GM20000 (cell line): Measurements from ENCODE around the gene FOXP1.

Source experiments
- DNase-seq: peaks from one replicate; pipeline ENCODE4 v3.0.0; 2012; ENCODE audit warnings: low spot score
- CTCF ChIP-seq: IDR thresholded peaks from 2 replicates; pipeline ENCODE4 v1.5.1; 2012; ENCODE audit warnings: mild to moderate bottlenecking, control low read depth; ENCODE audit errors: extremely low read depth, missing control alignments

The FOXP1 gene

GRCh38 chr3:71133865-71134264 lies 449.7 kb downstream of the FOXP1 start:
- no peak for DNase-seq
- TF ChIP-seq CTCF = no peak

- TF ChIP-seq CTCF = no peak
- no peak for DNase-seq
Measured at GRCh38 chr3:71132995-71133730, 450.4 kb downstream of the FOXP1 start.

DNA sequence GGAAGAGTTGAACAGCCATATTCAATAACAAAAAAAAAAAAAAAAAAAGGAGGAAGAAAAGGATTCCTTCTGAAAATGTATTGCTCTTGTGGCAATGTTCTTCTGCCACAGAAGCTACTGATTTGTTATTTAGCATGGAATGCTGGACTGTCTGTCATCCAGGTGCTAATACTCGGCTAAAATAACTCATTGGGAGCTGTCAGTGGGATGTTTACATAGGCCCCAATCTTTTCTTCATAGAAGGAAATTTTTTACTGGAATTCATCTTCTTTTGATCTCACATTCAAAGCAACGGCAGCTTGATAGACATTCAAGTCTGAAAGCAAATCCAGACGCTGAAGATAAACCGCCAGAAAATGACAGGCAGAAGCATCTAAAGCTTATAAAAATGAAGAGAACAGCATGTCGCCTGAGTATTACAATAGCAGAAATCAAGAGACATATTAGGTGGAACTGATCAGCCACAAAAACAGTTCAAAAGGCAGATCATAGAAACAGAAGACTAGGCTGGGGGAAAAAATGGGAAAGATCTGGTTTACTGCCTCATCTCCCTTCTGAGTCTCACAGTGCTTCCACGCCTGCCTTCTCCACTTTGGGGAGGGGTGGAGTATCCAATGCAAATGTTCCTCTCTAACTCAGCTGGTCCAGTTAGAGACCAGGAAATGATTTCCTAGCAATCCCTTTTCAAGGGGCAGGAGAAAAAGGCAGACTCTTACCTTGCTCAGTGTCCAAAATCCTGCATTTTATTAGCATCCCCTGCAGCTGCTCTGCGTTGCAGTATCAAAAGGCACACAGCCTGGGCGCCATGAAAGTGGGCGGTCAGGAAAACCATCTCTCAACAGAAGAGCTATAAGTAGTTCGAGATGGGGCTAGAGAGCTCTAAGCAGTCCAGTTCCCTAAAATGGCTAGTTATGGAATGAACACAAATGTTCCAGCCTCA lies 451.9 kb downstream of the FOXP1 start:
- TF ChIP-seq CTCF = no peak
- no peak for DNase-seq

- peak; percentile 23 for DNase-seq
Measured at GRCh38 chr3:71130471-71131374, 452.8 kb downstream of the FOXP1 start.

GRCh38 chr3:71129611-71130431 lies 453.7 kb downstream of the FOXP1 start:
- no peak for TF ChIP-seq CTCF
- no peak for DNase-seq

More at GRCh38 chr3:71130471-71131374, 452.8 kb downstream of the FOXP1 start:
- no peak for TF ChIP-seq CTCF

GRCh38 chr3:71128961-71129360 lies 454.6 kb downstream of the FOXP1 start:
- no peak for DNase-seq

More at GRCh38 chr3:71128961-71129360, 454.6 kb downstream of the FOXP1 start:
- no peak for TF ChIP-seq CTCF
